HCT116 (cell line): ENCODE results near the gene TARS1.

ENCODE experiments used
- ELF1 ChIP-seq: IDR thresholded peaks from 2 replicates; pipeline ENCODE4 v1.6.1; 2012; ENCODE audit warnings: low read depth, borderline replicate concordance
- SP1 ChIP-seq: IDR thresholded peaks from 2 replicates; pipeline ENCODE4 v1.6.1; 2012; ENCODE audit warnings: low read depth
- TF ChIP-seq, protein P1 (sequence below), 3 experiments: fragments of 200-600 bp in 1 of 3; sonication (generic) in 1 of 3; IDR thresholded peaks in 2 of 3; conservative IDR thresholded peaks in 1 of 3; 2 replicates each; pipeline ENCODE4 v1.5.1; 2012 to 2017; ENCODE audit warnings: low read depth in 2 of 3, low read length in 2 of 3, antibody characterized with exemption in 1 of 3, borderline replicate concordance in 1 of 3, control low read depth in 1 of 3, mild to moderate bottlenecking in 1 of 3, mixed read lengths in 1 of 3, mixed run types in 1 of 3, moderate library complexity in 1 of 3; ENCODE audit not compliant: insufficient read depth in 1 of 3

DNA sequence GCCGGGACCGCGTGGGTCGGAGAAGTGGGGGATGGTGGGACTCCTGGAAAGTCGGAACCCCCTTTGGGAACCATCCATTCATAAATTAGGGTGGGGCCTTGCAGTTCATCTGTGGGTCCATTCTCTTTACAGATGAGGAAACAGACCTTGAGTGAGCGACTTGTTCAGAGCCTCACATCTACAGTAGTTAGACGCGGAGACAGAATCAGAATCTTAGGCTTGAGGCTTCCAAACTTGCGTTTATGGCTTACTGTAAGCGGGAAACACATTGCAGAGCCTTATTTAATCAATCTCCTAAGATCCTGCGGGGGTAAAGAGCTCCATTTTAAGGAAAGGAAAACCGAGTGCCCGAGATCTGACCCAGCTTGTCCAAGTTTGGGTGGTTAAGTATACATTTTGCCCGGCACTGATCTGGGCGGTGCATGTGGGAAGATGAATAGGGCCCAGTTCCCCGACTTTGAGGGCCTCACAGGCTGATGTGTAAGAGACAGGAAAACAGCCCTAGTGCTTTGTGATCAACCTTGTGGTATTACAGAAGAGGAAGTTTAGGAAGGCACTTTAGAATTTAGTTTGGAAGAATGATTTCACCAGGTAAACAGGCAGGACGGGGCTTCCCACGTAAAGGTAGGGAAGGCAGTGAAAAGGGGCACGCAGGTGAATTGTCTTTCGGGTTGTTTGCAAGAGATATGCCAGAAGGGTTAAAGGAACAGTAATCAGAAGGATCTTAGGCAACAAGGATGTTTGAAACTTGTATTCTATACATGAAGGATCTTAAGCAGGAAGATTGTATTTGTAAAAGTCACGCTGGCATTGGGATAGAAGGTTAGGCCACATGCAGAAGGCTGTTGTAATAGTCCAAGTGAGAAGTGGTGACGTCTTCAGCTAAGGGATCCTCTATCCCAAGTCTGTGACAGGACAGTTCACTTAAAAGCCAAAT lies 744 bp downstream of the TARS1 start:
- TF ChIP-seq, protein P1, sequence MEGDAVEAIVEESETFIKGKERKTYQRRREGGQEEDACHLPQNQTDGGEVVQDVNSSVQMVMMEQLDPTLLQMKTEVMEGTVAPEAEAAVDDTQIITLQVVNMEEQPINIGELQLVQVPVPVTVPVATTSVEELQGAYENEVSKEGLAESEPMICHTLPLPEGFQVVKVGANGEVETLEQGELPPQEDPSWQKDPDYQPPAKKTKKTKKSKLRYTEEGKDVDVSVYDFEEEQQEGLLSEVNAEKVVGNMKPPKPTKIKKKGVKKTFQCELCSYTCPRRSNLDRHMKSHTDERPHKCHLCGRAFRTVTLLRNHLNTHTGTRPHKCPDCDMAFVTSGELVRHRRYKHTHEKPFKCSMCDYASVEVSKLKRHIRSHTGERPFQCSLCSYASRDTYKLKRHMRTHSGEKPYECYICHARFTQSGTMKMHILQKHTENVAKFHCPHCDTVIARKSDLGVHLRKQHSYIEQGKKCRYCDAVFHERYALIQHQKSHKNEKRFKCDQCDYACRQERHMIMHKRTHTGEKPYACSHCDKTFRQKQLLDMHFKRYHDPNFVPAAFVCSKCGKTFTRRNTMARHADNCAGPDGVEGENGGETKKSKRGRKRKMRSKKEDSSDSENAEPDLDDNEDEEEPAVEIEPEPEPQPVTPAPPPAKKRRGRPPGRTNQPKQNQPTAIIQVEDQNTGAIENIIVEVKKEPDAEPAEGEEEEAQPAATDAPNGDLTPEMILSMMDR (IDR thresholded peaks at IDR 0.05 in 2 of 3, conservative IDR thresholded peaks at IDR 0.05 in 1 of 3; ENCODE audit: borderline replicate concordance in 1 of 3, insufficient read depth in 1 of 3, low read depth in 2 of 3, low read length in 2 of 3), result no peak
- no peak for TF ChIP-seq ELF1
- no peak for TF ChIP-seq SP1
